ENCODE data around the gene KIF3B.

Gene KIF3B

GRCh38 chr20:32296819-32297420 is 19.5 kb downstream of the KIF3B start:
- 84% methylated on average over 6 of the region's 6 CpGs for WGBS
- H3K27ac ChIP-seq (ENCODE audit: low read depth, low read length): no peak overlapping the region

GRCh38 chr20:32297439-32297838 is 20.0 kb downstream of the KIF3B start:
- Histone ChIP-seq H3K9me3 (ENCODE audit: insufficient read depth, low read depth, low read length) (no peaks in the 10 kb centered on the region), H3K27ac (ENCODE audit: low read depth, low read length) (no peak overlapping the region), H3K36me3 (ENCODE audit: insufficient read depth, low read length) (no peaks in the 10 kb centered on the region), H3K9ac (ENCODE audit: low read depth, low read length) (no peak overlapping the region), H3K4me3 (ENCODE audit: low read length) (no peak overlapping the region), H3K4me1 (ENCODE audit: insufficient read depth, low read length) (peaks cover 3% of the 10 kb centered on the region; the same call in 1 of the 2 replicates), H3K27me3 (ENCODE audit: insufficient read depth, low read length) (no peaks in the 10 kb centered on the region)
- WGBS: 80% methylated on average over 1 of the region's 4 CpGs

More at GRCh38 chr20:32296819-32297420, 19.5 kb downstream of the KIF3B start:
- Histone ChIP-seq H3K36me3 (ENCODE audit: insufficient read depth, low read length) (no peaks in the 10 kb centered on the region), H3K27me3 (ENCODE audit: insufficient read depth, low read length) (no peaks in the 10 kb centered on the region), H3K4me1 (ENCODE audit: insufficient read depth, low read length) (peaks cover 3% of the 10 kb centered on the region; the same call in 1 of the 2 replicates), H3K9ac (ENCODE audit: low read depth, low read length) (no peak overlapping the region), H3K4me3 (ENCODE audit: low read length) (no peak overlapping the region), H3K9me3 (ENCODE audit: insufficient read depth, low read depth, low read length) (no peaks in the 10 kb centered on the region)

GRCh38 chr20:32300647-32301046 is 23.2 kb downstream of the KIF3B start:
- H3K36me3 ChIP-seq (ENCODE audit: insufficient read depth, low read length): no peaks in the 10 kb centered on the region
- H3K27me3 ChIP-seq (ENCODE audit: insufficient read depth, low read length): no peaks in the 10 kb centered on the region
- H3K27ac ChIP-seq (ENCODE audit: low read depth, low read length): no peak overlapping the region
- no peak overlapping the region for H3K9ac ChIP-seq (ENCODE audit: low read depth, low read length)
- H3K4me1 ChIP-seq (ENCODE audit: insufficient read depth, low read length): peaks cover 3% of the 10 kb centered on the region; the same call in 1 of the 2 replicates
- H3K9me3 ChIP-seq (ENCODE audit: insufficient read depth, low read depth, low read length): no peaks in the 10 kb centered on the region
- H3K4me3 ChIP-seq (ENCODE audit: low read length): no peak overlapping the region
- 94% methylated on average over 6 of the region's 6 CpGs for WGBS

GRCh38 chr20:32301719-32302506 is 24.5 kb downstream of the KIF3B start:
- no peak overlapping the region for H3K4me3 ChIP-seq (ENCODE audit: low read length)
- H3K36me3 ChIP-seq (ENCODE audit: insufficient read depth, low read length): no peaks in the 10 kb centered on the region
- no peaks in the 10 kb centered on the region for H3K27me3 ChIP-seq (ENCODE audit: insufficient read depth, low read length)
- WGBS: 96% methylated on average over 5 of the region's 5 CpGs
- H3K27ac ChIP-seq (ENCODE audit: low read depth, low read length): no peak overlapping the region
- no peaks in the 10 kb centered on the region for H3K4me1 ChIP-seq (ENCODE audit: insufficient read depth, low read length)
- no peaks in the 10 kb centered on the region for H3K9me3 ChIP-seq (ENCODE audit: insufficient read depth, low read depth, low read length)
- H3K9ac ChIP-seq (ENCODE audit: low read depth, low read length): no peak overlapping the region

- no peaks in the 10 kb centered on the region for H3K4me1 ChIP-seq (ENCODE audit: insufficient read depth, low read length)
- H3K9me3 ChIP-seq (ENCODE audit: insufficient read depth, low read depth, low read length): no peaks in the 10 kb centered on the region
- WGBS: 87% methylated on average over 6 of the region's 6 CpGs
- H3K4me3 ChIP-seq (ENCODE audit: low read length): no peak overlapping the region
- no peaks in the 10 kb centered on the region for H3K36me3 ChIP-seq (ENCODE audit: insufficient read depth, low read length)
- no peak overlapping the region for H3K27ac ChIP-seq (ENCODE audit: low read depth, low read length)
- H3K27me3 ChIP-seq (ENCODE audit: insufficient read depth, low read length): no peaks in the 10 kb centered on the region
- H3K9ac ChIP-seq (ENCODE audit: low read depth, low read length): no peak overlapping the region
Observed at GRCh38 chr20:32302507-32302872, 25.0 kb downstream of the KIF3B start.

- WGBS: 97% methylated on average over 2 of the region's 2 CpGs
- H3K9me3 ChIP-seq (ENCODE audit: insufficient read depth, low read depth, low read length): no peaks in the 10 kb centered on the region
- H3K4me1 ChIP-seq (ENCODE audit: insufficient read depth, low read length): no peaks in the 10 kb centered on the region
- H3K27me3 ChIP-seq (ENCODE audit: insufficient read depth, low read length): no peaks in the 10 kb centered on the region
- no peaks in the 10 kb centered on the region for H3K36me3 ChIP-seq (ENCODE audit: insufficient read depth, low read length)
- H3K9ac ChIP-seq (ENCODE audit: low read depth, low read length): no peak overlapping the region
- no peak overlapping the region for H3K4me3 ChIP-seq (ENCODE audit: low read length)
- no peak overlapping the region for H3K27ac ChIP-seq (ENCODE audit: low read depth, low read length)
Observed at GRCh38 chr20:32304131-32304746, 26.8 kb downstream of the KIF3B start.

- peaks cover 38% of the 10 kb centered on the region for H3K36me3 ChIP-seq (ENCODE audit: insufficient read depth, low read length)
- H3K27ac ChIP-seq (ENCODE audit: low read depth, low read length): no peak overlapping the region
- no peak overlapping the region for H3K4me3 ChIP-seq (ENCODE audit: low read length)
- no peak overlapping the region for H3K9ac ChIP-seq (ENCODE audit: low read depth, low read length)
- WGBS: 92% methylated on average over 2 of the region's 3 CpGs
- no peaks in the 10 kb centered on the region for H3K9me3 ChIP-seq (ENCODE audit: insufficient read depth, low read depth, low read length)
- no peaks in the 10 kb centered on the region for H3K4me1 ChIP-seq (ENCODE audit: insufficient read depth, low read length)
- H3K27me3 ChIP-seq (ENCODE audit: insufficient read depth, low read length): no peaks in the 10 kb centered on the region
Observed at GRCh38 chr20:32312718-32313424, 35.4 kb downstream of the KIF3B start.

- H3K4me1 ChIP-seq (ENCODE audit: insufficient read depth, low read length): no peaks in the 10 kb centered on the region
- no peaks in the 10 kb centered on the region for H3K27me3 ChIP-seq (ENCODE audit: insufficient read depth, low read length)
- H3K9ac ChIP-seq (ENCODE audit: low read depth, low read length): no peak overlapping the region
- H3K27ac ChIP-seq (ENCODE audit: low read depth, low read length): no peak overlapping the region
- no peak overlapping the region for H3K4me3 ChIP-seq (ENCODE audit: low read length)
- whole genome bisulfite sequencing: 75% methylated on average over 1 of the region's 1 CpG
- H3K36me3 ChIP-seq (ENCODE audit: insufficient read depth, low read length): peaks cover 48% of the 10 kb centered on the region
- no peaks in the 10 kb centered on the region for H3K9me3 ChIP-seq (ENCODE audit: insufficient read depth, low read depth, low read length)
Observed at GRCh38 chr20:32314768-32315167, 37.3 kb downstream of the KIF3B start.

- Histone ChIP-seq H3K27me3 (ENCODE audit: insufficient read depth, low read length) (no peaks in the 10 kb centered on the region), H3K27ac (ENCODE audit: low read depth, low read length) (no peak overlapping the region), H3K4me1 (ENCODE audit: insufficient read depth, low read length) (no peaks in the 10 kb centered on the region), H3K36me3 (ENCODE audit: insufficient read depth, low read length) (peaks cover 42% of the 10 kb centered on the region), H3K9me3 (ENCODE audit: insufficient read depth, low read depth, low read length) (no peaks in the 10 kb centered on the region), H3K4me3 (ENCODE audit: low read length) (no peak overlapping the region), H3K9ac (ENCODE audit: low read depth, low read length) (no peak overlapping the region)
- WGBS: 98% methylated on average over 3 of the region's 3 CpGs
Observed at GRCh38 chr20:32315399-32315798, 37.9 kb downstream of the KIF3B start.

- 92% methylated on average over 2 of the region's 2 CpGs for WGBS
- Histone ChIP-seq H3K27ac (ENCODE audit: low read depth, low read length) (no peak overlapping the region), H3K4me3 (ENCODE audit: low read length) (no peak overlapping the region), H3K9ac (ENCODE audit: low read depth, low read length) (no peak overlapping the region), H3K4me1 (ENCODE audit: insufficient read depth, low read length) (no peaks in the 10 kb centered on the region), H3K9me3 (ENCODE audit: insufficient read depth, low read depth, low read length) (no peaks in the 10 kb centered on the region), H3K36me3 (ENCODE audit: insufficient read depth, low read length) (peaks cover 39% of the 10 kb centered on the region), H3K27me3 (ENCODE audit: insufficient read depth, low read length) (no peaks in the 10 kb centered on the region)
Observed at GRCh38 chr20:32315891-32316290, 38.4 kb downstream of the KIF3B start.

- no peak overlapping the region for H3K27ac ChIP-seq (ENCODE audit: low read depth, low read length)
- 94% methylated on average over 7 of the region's 7 CpGs for WGBS
- H3K27me3 ChIP-seq (ENCODE audit: insufficient read depth, low read length): no peaks in the 10 kb centered on the region
- H3K36me3 ChIP-seq (ENCODE audit: insufficient read depth, low read length): peaks cover 35% of the 10 kb centered on the region
- no peaks in the 10 kb centered on the region for H3K9me3 ChIP-seq (ENCODE audit: insufficient read depth, low read depth, low read length)
- no peak overlapping the region for H3K9ac ChIP-seq (ENCODE audit: low read depth, low read length)
- no peak overlapping the region for H3K4me3 ChIP-seq (ENCODE audit: low read length)
- no peaks in the 10 kb centered on the region for H3K4me1 ChIP-seq (ENCODE audit: insufficient read depth, low read length)
Observed at GRCh38 chr20:32316667-32317066, 39.2 kb downstream of the KIF3B start.

Measured in HUES64 (cell line).